Stimulated activated CD4-positive, alpha-beta T cell treated with anti-CD3 and anti-CD28 coated beads, TNF-alpha, amount 100 ng/mL, for 4 hours (primary cell): Measurements from ENCODE around the gene APOC4.
A peak's percentile ranks its signal among the peaks of the same experiment; 100 is the strongest.
"Not testable (repeated sequence)": the region's sequence is repeated elsewhere in the genome, so short reads cannot be mapped to it uniquely, and the experiment has no call there.

Experiments used
- DNase-seq, 3 experiments: peaks; one replicate each; pipeline ENCODE4 v3.0.0-alpha.2; 2020; ENCODE audit warnings: low read depth in 3 of 3

Gene APOC4

DNA sequence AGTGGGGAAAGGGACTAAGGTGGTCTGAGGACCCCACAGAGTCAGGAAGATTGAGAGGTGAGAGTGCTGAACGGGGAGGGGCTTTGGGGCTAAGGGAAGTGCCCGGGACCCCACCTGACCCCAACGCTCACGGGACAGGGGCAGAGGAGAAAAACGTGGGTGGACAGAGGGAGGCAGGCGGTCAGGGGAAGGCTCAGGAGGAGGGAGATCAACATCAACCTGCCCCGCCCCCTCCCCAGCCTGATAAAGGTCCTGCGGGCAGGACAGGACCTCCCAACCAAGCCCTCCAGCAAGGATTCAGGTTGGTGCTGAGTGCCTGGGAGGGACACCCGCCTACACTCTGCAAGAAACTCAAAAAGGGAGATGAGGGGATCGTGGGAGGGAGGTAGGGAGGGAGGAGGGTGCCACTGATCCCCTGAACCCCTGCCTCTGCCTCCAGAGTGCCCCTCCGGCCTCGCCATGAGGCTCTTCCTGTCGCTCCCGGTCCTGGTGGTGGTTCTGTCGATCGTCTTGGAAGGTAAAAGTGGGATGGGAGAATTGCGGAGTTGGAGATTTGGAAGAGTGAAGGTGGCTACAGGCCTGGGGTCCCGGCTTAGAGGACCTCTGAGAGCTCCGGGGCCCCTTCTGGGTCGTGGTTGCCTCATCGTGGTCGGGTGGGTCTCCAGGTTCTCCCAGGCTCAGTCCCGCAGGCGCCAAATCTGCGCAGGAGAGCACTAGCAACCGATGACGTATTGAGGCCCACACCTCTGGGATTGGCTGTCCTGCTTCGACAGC is 27.4 kb upstream of the APOC4 start, which contains the start of gene APOC1:
TSS of gene APOC1 (plus strand) at position 176 of the 774 bp plus-strand sequence. CDS start at position 460, 284 bp downstream.
- peak; percentile 53 to 64 (median 53) for DNase-seq

DNA sequence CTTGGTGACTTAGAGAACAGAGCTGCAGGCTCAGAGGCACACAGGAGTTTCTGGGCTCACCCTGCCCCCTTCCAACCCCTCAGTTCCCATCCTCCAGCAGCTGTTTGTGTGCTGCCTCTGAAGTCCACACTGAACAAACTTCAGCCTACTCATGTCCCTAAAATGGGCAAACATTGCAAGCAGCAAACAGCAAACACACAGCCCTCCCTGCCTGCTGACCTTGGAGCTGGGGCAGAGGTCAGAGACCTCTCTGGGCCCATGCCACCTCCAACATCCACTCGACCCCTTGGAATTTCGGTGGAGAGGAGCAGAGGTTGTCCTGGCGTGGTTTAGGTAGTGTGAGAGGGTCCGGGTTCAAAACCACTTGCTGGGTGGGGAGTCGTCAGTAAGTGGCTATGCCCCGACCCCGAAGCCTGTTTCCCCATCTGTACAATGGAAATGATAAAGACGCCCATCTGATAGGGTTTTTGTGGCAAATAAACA is 17.8 kb upstream of the APOC4 start:
- no peak for DNase-seq

DNA sequence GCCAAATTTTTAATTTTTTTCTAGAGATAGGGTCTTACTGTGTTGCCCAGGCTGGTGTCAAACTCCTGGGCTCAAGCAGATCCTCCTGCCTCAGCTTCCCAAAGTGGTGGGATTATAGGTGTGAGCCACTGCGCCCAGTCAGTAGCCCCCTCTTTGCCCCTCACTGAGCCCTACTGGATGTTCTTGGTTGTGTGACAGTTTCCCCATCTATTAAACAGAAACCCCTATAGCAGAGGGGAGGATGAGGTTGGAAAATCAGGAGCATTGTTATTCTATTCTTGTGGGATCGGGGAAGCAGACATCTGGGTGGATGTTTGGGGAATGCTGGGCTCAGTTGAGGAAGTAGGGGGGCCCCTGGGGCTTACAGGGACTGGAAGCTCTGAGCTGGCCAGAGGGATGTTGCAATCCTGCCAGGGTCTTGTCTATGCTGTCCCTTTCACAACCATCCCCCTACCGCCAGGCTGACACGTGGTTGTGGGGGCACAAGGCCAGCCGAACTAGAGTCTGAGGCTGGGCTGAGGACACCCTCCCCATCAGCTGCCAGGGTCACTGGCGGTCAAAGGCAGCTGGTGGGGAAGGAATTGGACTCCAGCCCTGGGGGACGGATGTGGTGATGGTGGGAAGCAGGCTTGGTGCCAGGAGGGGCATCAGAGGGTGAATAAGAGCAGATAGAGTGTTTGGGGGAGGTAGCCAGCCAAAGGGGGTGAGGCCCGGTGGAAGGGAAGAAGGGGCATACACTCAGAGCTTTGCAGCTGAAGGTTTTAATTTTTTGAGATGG is 16.7 kb upstream of the APOC4 start:
- no peak for DNase-seq

DNA sequence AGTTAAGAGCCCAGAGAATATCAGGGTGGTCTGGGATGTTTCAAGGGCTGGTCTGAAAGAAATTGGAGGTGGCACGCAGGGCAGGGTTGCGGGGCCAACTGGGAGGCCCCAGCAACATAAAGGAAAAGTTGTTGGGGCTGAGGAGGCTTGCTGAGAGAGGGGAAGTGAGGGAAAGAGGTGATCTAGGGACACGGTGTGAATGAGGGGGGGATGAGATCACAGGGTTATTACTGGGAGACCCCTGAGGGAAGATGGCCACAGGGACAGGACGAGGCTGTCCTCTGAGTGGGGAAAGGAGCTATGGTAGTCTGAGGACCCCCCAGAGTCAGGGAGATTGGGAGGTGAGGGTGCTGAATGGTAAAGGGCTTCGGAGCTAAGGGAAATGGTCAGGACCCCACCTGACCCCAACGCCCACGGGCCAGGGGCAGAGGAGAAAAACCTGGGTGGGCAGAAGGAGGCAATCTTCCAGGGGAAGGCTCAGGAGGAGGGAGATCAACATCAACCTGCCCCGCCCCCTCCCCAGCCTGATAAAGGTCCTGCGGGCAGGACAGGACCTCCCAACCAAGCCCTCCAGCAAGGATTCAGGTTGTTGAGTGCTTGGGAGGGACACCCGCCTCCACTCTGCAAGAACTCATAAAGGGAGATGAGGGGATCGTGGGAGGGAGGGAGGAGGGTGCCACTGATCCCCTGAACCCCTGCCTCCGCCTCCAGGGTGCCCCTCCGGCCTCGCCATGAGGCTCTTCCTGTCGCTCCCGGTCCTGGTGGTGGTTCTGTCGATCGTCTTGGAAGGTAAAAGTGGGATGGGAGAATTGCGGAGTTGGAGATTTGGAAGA is 15.6 kb upstream of the APOC4 start:
- not testable (repeated sequence) for DNase-seq

DNA sequence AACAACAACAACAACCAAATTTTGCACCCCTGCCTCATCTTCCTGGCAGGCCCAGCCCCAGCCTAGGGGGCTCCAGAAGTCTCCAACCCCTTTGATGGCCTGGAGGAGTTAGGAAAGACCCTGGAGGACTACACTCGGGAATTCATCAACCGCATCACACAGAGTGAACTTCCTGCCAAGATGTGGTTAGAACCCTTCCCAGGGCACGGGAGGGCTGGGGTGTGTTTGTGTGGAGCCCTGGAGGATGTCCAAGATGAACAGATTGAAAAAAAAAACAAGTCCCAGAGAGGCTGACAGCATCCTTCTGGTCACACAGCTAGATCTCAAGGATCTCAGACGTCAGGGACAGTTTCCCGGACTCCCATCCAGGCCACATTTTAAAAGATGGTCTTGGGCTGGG is 14.3 kb upstream of the APOC4 start:
- no peak for DNase-seq

DNA sequence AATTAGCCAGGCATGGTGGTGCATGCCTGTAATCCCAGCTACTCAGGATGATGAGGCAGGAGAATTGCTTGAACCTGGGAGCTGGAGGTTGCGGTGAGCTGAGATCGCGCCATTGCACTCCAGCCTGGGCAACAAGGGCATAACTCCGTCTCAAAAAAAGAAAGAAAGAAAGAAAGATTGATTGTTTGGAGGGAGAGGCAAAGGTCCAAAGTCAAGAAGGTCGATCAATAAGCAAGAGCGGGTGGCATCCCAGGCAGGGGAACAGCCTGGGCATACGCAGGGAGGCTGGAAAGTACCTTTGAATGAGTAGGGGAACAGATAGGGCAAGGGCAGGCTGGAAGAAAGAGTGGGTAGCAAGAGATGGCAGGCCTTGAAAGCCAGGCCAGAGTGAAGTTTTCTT is 11.9 kb upstream of the APOC4 start:
- DNase-seq: no peak

DNA sequence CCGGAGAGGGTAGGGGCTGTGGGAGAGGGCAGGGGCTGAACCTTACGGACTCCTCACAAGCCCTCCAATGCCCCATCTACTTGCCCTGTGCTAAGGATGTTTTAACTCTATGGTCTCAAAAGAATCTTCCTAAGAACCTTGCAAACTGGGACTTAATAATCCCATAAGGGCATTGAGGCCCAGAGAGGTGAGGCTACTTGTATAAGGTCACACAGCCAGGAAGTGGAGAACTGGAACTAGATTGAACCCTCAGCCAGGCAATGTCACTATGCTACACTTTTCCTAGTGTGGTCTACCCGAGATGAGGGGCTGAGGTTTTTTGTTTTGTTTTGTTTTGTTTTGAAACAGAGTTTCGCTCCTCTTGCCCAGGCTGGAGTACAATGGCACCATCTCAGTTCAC is 10.5 kb upstream of the APOC4 start:
- DNase-seq: no peak

DNA sequence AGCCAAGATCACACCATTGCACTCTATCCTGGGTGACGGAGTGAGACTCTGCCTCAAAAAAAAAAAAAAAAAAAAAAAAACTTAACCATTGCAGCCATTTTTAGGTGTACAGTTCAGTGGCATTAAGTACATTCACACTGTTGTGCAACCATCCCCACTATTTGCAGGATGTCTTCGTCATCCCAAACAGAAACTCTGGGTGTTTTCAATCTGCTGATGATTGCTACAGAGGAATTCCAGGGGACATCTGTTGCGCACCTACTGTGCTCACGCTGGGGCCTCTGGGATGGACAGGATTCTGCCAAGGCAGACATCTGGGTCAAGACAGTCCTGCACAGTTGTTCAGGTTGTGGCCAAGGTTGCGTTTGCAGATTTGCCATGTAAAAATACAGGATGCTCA is 2.4 kb upstream of the APOC4 start:
- no peak for DNase-seq

DNA sequence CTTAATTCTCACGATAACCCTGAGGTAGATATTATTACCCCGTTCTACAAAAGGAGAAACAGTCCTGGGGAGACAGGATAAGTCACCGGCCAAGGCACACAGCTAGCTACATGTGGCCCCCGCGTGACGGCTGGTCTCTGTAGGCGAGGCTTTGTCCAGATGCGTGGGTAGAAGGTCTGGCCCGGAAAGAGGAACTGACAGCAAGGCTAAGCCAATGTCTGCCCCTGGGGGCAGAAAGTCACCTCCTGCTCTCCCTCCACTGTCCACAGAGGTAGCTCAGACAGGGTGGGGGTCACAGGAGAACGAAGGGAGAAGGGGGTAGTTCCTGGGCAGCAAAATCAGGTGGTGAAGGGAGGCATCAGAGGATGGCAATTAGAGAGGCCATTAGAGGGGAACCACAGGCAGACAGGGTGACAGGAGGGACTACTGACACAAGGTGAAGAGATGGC is 1.8 kb downstream of the APOC4 start:
- no peak for DNase-seq

DNA sequence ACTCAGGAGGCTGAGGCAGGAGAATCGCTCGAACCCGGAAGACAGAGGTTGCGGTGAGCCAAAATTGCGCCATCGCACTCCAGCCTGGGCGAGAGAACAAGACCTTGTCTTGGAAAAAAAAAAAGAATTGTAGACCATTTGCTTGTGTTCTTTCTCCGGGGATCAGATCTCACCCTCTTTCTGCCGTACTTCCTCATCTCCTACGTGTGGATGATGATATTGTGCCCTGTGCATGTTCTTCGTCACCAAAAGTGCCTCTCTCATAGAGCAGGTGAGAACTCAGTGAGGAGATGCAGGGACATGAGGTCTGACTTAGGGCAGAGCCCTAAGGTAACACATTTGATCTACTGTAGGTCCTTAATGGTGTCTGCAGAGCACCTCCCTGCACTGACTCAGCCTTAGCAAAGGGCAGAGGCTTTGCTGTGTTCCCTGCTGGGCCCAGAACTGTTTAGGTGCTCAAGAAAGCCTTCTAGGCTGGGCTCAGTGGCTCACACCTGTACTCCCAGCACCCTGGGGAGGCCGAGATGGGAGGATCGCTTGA is 5.1 kb downstream of the APOC4 start:
- DNase-seq: no peak

DNA sequence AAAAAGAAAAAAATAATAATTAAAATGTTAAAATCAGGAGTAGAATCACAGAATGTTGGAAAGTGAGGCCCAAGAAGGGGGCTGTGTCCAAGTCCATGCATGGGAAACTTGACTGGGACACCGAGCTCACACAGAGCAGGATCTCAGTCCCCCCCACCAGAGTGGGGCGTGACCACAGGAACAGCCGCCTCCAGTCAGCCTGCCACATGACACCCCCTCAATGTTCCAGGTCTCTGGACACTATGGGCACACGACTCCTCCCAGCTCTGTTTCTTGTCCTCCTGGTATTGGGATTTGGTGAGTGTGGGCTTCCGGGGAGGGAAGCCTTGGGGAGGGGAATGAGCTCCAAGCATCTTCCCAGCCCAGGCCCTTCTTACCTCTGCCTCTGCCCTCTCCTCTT is 6.2 kb downstream of the APOC4 start:
- no peak for DNase-seq

DNA sequence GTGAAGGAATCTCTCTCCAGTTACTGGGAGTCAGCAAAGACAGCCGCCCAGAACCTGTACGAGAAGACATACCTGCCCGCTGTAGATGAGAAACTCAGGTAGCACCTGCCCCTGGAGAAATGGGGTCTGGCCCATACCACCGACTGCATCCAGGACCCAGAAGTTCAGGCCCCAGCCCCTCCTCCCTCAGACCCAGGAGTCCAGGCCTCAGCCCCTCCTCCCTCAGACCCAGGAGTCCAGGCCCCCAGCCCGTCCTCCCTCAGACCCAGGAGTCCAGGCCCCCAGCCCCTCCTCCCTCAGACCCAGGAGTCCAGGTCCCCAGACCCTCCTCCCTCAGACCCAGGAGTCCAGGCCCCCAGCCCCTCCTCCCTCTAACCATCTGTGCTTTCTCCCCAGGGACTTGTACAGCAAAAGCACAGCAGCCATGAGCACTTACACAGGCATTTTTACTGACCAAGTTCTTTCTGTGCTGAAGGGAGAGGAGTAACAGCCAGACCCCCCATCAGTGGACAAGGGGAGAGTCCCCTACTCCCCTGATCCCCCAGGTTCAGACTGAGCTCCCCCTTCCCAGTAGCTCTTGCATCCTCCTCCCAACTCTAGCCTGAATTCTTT is 6.8 kb downstream of the APOC4 start:
- no peak for DNase-seq

DNA sequence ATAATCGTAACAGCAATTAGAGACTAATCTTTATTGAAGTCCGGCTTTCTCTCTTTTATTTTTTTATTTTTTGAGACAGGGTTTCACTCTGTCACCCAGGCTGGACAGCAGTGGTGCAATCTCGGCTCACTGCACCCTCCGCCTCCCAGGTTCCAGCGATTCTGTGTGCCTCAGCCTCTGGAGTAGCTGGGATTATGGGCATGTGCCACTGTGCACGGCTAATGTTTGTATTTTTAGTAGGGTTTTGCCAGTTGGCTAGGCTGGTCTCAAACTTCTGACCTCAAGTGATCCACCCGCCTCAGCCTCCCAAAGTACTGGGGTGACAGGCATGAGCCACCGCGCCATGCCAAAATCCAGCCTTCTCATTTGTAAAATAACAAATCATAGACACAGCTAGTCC is 7.5 kb downstream of the APOC4 start:
- DNase-seq: no peak

DNA sequence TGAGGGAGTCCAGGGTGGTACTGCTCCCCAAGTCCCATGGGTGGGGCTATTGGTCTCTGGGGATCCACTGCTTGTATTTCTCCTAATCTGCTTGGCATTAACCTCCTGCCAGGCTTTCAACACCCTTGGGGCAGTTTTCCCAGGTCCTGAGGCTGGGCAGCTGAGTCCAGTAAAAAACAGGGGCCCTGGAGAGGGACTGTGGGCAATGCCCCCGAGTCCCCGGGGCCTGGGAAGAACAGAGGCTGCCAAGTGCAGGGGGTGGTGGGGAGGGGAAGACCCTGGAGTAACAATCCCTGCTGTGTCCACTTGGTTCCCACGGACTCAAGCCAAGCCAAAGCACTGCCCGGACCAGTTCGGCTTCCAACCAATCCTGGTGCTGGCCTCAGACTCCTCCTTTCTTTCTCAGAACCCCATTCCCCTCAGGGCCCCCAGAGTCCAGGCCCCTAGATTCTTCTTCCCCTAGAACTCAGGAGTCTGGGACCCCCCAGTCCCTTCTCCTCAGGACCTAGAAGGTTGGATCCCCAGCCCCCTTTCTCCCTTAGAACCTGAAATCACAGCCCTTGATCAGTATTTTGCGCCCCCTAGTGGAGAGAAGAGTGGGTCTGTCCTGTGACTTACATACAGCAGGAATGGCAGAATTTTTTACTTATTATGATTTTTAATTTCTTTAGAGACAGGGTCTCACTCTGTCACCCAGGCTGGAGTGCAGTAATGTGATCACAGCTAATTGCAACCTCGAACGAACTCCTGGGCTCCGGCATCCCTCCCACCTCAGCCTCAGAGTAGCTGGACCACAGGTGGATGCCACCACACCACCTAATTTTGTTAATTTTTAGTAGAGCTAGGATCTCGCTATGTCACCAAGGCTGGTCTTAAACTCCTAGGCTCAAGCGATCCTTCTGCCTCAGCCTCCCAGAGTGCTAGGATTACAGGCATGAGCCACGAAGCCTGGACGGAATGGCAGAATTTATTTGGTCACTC is 9.4 kb downstream of the APOC4 start:
- peak in 1 of 3 experiments; percentile 49 for DNase-seq

DNA sequence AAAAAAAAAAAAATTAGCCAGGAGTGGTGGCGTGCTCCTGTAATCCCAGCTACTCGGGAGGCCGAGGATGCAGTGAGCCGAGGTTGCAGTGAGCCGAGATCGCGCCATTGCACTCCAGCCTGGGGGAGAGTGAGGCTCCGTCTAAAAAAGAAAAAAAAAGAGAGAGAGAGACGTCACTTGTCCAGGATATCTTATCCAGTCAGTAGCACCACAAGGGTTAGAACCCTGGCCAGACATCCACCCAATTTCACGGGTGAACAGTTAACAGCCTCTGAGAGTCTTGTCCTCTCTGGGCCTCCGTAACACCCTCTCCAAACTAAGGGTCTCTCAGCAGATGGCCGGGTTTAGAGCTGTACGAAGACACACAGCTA is 12.2 kb downstream of the APOC4 start:
- DNase-seq: no peak

DNA sequence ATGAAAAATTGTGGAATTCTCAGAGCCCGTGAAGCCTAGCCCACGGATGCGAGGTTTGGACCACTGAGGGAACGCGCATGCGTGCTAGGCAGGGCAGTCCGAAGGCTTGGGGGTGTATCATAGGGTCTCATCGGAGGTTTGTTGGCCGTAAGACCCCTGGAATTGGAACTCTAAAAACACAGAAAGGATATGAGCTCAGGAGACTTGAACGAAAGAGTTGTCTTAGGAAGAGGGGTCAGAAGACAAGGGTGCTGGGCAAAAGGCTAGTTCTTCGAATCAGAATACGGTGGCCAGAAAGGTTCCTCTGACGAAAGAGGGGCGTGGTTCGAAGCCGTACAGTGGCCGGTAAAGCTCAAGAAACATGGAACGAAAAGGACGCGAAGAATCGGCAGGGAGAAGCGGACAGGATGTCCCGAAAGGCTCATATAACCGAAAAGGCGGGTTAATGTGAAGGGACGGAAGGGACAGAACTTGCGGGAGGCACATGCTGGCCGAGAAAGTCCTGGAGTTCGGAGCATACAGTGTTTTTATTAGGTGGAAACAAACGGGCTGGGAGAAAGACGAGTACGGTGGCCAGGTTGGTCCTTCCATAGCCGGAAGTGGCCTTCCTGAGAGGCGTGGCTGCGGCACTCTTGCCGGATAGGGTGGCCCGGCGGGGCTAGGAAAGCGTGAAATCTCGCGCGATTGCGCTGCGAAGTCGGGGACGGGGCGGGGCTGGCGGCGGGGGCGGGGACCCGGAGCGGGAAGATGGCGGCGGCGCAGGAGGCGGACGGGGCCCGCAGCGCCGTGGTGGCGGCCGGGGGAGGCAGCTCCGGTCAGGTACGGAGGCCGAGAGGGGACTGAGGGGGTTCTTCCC is 12.8 kb downstream of the APOC4 start, which contains the start of gene CLPTM1:
TSS of gene CLPTM1 (plus strand) at position 732 of the 856 bp plus-strand sequence. CDS start at position 748, 16 bp downstream.
- DNase-seq: peak; percentile 94 to 96 (median 95)

DNA sequence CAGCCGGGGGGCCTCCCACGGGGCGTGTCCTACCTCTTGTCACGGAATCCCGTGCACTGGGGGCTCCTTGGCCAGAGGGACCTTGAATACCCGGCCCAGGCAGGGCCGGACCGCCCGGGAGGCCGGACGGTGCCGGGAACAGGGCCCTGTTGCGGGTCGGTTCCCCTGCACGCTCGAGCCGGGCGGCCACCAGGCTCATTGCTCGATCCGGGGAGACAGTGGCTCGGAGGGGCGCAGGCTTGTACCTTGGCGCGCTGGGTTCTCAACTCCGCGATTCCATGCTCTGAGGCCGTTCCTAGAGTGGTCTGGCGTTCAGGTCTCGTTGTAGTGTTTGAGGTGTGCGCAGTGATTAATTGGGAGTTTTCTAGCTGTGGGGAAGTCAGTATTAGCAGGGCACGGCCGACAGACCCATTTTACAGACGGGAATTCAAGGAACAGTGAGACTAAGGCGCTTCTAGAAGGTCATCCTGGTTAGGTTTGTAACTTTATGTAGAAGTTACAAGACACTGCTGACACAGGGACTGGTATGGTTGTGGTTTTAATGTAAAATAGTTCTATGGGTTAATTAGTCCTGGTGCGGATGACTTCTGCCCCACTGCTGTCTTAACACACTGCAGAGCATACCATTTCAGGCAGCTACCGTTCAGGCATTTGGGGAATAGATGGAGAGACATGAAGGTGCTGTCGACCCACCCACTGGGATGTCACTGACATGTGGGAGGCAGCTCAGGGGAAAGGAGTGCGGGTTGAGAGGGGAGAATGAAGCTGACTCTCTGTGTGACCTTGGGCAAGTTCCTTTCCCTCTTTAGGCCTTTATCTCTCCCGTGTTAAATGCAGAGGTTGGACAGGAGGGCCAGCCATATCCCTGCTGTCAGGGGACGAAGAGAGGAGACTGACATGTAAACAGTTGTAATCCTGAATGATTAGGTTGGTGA is 13.7 kb downstream of the APOC4 start:
- DNase-seq: no peak

DNA sequence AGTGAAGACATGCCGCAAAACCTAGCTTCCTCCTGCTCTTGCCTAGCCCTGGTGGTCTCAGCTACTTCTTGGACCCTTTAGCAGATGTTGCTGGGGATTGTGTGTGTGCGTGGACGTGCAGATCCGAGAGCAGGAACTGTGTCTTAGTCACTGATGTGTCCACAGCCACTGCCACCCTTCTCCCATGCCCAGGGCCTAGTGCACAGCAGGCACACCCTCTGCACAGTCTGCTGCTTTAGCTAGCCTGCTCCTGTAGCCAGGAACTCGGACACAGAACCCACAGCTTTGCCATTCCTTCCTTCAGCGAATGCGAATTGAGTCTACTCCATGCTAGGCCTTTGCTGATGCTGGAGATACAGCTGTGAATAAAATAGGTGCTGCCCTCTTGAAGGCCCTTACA is 15.5 kb downstream of the APOC4 start:
- no peak for DNase-seq
